Uterus (tissue), 2 donors: ENCODE measurements around the gene THSD1.

ENCODE experiments used
- POLR2A ChIP-seq, 2 donors: fragments of 450-650 bp; IDR thresholded peaks; one replicate each; pipeline ENCODE4 v1.6.1; 2016; ENCODE audit warnings: antibody characterized with exemption in 2 of 2, mild to moderate bottlenecking in 1 of 2, moderate library complexity in 1 of 2
- TF ChIP-seq, protein P1 (sequence below), 4 experiments: fragments of 200-600 bp in 2 of 4; fragments of 450-650 bp in 2 of 4; sonication (generic) in 2 of 4; IDR thresholded peaks; one replicate each; pipeline ENCODE4 v1.5.1; 2016 to 2019; ENCODE audit warnings: antibody characterized with exemption in 4 of 4, mild to moderate bottlenecking in 2 of 4, moderate library complexity in 1 of 4

DNA sequence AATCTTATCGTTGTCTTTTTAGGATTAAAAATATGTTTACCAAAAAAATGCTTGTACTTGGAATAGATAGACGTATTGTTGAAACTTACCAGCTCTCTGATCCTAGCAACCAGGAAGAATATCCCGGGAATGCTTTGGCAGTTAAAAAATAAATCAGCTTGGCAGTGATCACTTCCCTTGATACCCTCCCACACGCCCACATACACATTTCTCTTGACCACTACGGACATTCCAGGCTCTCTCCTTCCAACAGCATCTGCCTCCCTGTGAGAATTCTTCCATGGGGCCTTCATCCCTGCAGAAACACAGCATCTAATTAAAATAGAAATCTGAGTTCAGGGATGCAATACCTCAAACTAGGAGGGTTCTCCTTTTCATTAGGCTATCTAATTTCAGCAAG lies 57.9 kb downstream of the THSD1 start:
- no peak for TF ChIP-seq POLR2A (IDR thresholded peaks at IDR 0.05)
- TF ChIP-seq, protein P1, sequence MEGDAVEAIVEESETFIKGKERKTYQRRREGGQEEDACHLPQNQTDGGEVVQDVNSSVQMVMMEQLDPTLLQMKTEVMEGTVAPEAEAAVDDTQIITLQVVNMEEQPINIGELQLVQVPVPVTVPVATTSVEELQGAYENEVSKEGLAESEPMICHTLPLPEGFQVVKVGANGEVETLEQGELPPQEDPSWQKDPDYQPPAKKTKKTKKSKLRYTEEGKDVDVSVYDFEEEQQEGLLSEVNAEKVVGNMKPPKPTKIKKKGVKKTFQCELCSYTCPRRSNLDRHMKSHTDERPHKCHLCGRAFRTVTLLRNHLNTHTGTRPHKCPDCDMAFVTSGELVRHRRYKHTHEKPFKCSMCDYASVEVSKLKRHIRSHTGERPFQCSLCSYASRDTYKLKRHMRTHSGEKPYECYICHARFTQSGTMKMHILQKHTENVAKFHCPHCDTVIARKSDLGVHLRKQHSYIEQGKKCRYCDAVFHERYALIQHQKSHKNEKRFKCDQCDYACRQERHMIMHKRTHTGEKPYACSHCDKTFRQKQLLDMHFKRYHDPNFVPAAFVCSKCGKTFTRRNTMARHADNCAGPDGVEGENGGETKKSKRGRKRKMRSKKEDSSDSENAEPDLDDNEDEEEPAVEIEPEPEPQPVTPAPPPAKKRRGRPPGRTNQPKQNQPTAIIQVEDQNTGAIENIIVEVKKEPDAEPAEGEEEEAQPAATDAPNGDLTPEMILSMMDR (IDR thresholded peaks at IDR 0.05) = no peak
